ENCODE data around the gene TMC4. TPM values are rescaled to one million over a fixed set of nuclear protein-coding genes. Genes with fewer than 3 reads are reported as not detected.

The TMC4 gene
- polyA plus RNA-seq, 3 donors: 1.5 to 2.5 (median 2.1) TPM

GRCh38 chr19:54123682-54124081 lies 49.3 kb downstream of the TMC4 start:
- Histone ChIP-seq H3K9me3 (replicated peaks in 1 of 2; ENCODE audit: control insufficient read depth in 1 of 2, insufficient read depth in 1 of 2, low read length in 2 of 2) (no peaks in the 10 kb centered on the region), H4K20me1 (ENCODE audit: insufficient read depth, low read length) (no peaks in the 10 kb centered on the region), H3K27ac (ENCODE audit: low read depth in 1 of 2, low read length in 2 of 2) (no peak overlapping the region), H3K36me3 (replicated peaks in 1 of 2; ENCODE audit: control insufficient read depth in 1 of 2, insufficient read depth in 2 of 2, low read length in 2 of 2) (peaks cover 79 to 93% of the 10 kb centered on the region in 2 donors), H2AFZ (ENCODE audit: insufficient read depth, low read depth, low read length, poor library complexity, severe bottlenecking) (no peak overlapping the region), H3K9ac (ENCODE audit: insufficient read depth, low read length, poor library complexity, severe bottlenecking) (no peak overlapping the region), H3K27me3 (ENCODE audit: control insufficient read depth in 2 of 2, insufficient read depth in 2 of 2, low read length in 2 of 2) (no peaks in the 10 kb centered on the region), H3K79me2 (ENCODE audit: insufficient read depth, low read length) (no peaks in the 10 kb centered on the region), H3K4me1 (ENCODE audit: control insufficient read depth in 1 of 2, insufficient read depth in 2 of 2, low read length in 2 of 2) (no peaks in the 10 kb centered on the region), H3K4me2 (replicated peaks; ENCODE audit: extremely low read depth, low read length, poor library complexity, severe bottlenecking) (no peak overlapping the region), H3K4me3 (replicated peaks in 1 of 3; ENCODE audit: low read depth in 2 of 3, low read length in 3 of 3) (no peak overlapping the region)
- Mint-ChIP-seq H3K27ac (peak overlapping the region in 1 of 7 donors; percentile 63), H3K9me3 (no peaks in the 10 kb centered on the region), H3K4me1 (no peaks in the 10 kb centered on the region), H3K4me3 (no peak overlapping the region), H3K27me3 (ENCODE audit: low read depth in 3 of 3) (no peaks in the 10 kb centered on the region), H3K36me3 (peaks cover 82 to 94% of the 10 kb centered on the region in 2 donors)
- intact Hi-C loops (cut with micrococcal nuclease): no loop called here
- no peak for TF ChIP-seq CTCF (IDR thresholded peaks at IDR 0.05)
- DNase-seq: no peak
- WGBS (ENCODE audit: insufficient coverage): 99% methylated on average over 16 of the region's 17 CpGs

GRCh38 chr19:54121259-54121658 lies 51.7 kb downstream of the TMC4 start:
- Mint-ChIP-seq H3K4me1 (peaks cover 6% of the 10 kb centered on the region), H3K27ac (peak overlapping the region in 1 of 7 donors; percentile 24), H3K36me3 (peaks cover 74 to 81% of the 10 kb centered on the region in 2 donors), H3K27me3 (ENCODE audit: low read depth in 3 of 3) (peaks cover 0 to 3% (median 0%) of the 10 kb centered on the region in 3 donors), H3K9me3 (no peaks in the 10 kb centered on the region), H3K4me3 (no peak overlapping the region)
- WGBS (ENCODE audit: insufficient coverage): 94% methylated on average over 7 of the region's 10 CpGs
- Histone ChIP-seq H3K79me2 (ENCODE audit: insufficient read depth, low read length) (peaks cover 13% of the 10 kb centered on the region), H3K9me3 (replicated peaks in 1 of 2; ENCODE audit: control insufficient read depth in 1 of 2, insufficient read depth in 1 of 2, low read length in 2 of 2) (no peaks in the 10 kb centered on the region), H2AFZ (ENCODE audit: insufficient read depth, low read depth, low read length, poor library complexity, severe bottlenecking) (no peak overlapping the region), H3K4me1 (ENCODE audit: control insufficient read depth in 1 of 2, insufficient read depth in 2 of 2, low read length in 2 of 2) (peaks cover 2 to 4% of the 10 kb centered on the region in 2 donors), H3K27me3 (ENCODE audit: control insufficient read depth in 2 of 2, insufficient read depth in 2 of 2, low read length in 2 of 2) (no peaks in the 10 kb centered on the region), H4K20me1 (ENCODE audit: insufficient read depth, low read length) (no peaks in the 10 kb centered on the region), H3K4me3 (replicated peaks in 1 of 3; ENCODE audit: low read depth in 2 of 3, low read length in 3 of 3) (no peak overlapping the region), H3K27ac (ENCODE audit: low read depth in 1 of 2, low read length in 2 of 2) (no peak overlapping the region), H3K36me3 (replicated peaks in 1 of 2; ENCODE audit: control insufficient read depth in 1 of 2, insufficient read depth in 2 of 2, low read length in 2 of 2) (peaks cover 64 to 79% of the 10 kb centered on the region in 2 donors), H3K4me2 (replicated peaks; ENCODE audit: extremely low read depth, low read length, poor library complexity, severe bottlenecking) (no peak overlapping the region), H3K9ac (ENCODE audit: insufficient read depth, low read length, poor library complexity, severe bottlenecking) (no peak overlapping the region)
- DNase-seq: no peak
- TF ChIP-seq CTCF (IDR thresholded peaks at IDR 0.05): no peak
- intact Hi-C loops (cut with micrococcal nuclease): no loop called here

Data from CD14-positive monocyte (primary cell).